HuH-7 (cell line): Measurements from ENCODE around the gene ITGB4.
"Not testable (repeated sequence)": the region's sequence is repeated elsewhere in the genome, so short reads cannot be mapped to it uniquely, and the experiment has no call there.

Source experiments
- DNase-seq: peaks from one replicate; pipeline ENCODE4 v3.0.0; 2011; ENCODE audit warnings: low spot score

Gene ITGB4

DNA sequence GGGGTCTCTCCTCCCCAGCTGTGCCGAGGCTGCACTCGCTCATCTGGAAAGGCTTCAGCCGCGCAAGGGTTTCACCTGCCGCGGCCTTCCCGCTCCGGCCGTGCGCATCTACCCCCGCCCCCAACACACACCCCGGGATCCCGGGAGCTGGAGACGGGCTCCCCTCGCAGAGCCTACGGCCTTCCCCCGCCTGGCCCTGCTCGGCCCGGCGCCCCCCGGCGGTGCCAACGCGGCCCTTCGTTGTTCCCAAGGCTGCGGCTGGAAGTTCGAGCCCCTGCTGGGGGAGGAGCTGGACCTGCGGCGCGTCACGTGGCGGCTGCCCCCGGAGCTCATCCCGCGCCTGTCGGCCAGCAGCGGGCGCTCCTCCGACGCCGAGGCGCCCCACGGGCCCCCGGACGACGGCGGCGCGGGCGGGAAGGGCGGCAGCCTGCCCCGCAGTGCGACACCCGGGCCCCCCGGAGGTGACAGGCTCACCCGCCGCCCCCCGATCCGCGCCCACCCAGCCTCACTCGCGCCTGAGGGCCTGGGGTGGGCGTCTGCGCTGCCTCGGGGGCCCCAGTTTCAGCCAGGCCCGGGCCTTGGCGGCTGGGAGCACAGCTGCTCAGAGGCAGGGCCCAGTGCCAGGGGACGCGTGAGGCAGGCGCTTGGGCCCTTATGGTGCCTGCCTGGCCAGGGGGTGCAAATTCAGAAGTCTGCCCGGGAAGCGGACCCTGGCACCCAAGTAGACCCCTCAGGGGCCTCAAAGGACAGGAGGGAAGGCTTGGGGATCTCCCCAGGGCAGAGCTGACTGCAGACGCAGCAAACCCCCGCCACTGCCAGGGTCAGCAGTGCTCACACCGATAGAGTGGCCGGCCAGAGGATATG, 32.5 kb downstream of the ITGB4 start:
- DNase-seq, result peak; percentile 96

DNA sequence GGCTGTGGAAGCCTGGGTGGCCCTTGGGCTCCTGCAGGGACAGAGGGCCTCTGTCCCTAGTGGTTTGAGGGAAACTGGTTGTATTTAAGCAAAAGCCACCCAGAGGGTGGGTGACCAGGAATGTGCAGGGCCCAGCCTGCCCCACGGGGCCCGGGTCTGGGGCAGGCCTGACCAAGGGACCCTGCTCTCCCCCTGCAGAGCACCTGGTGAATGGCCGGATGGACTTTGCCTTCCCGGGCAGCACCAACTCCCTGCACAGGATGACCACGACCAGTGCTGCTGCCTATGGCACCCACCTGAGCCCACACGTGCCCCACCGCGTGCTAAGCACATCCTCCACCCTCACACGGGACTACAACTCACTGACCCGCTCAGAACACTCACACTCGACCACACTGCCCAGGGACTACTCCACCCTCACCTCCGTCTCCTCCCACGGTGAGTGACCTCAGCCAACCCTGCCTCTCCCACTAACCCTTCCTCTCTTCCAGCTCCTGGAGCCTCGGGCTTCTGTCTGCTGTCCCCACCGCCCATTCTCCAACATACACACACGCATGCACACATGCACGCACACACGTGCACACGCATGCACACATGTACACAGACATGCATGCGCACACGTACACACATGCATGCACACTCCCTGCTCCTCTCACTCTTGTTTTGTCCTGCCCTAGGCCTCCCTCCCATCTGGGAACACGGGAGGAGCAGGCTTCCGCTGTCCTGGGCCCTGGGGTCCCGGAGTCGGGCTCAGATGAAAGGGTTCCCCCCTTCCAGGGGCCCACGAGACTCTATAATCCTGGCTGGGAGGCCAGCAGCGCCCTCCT, 33.3 kb downstream of the ITGB4 start:
- DNase-seq, result peak; percentile 67

DNA sequence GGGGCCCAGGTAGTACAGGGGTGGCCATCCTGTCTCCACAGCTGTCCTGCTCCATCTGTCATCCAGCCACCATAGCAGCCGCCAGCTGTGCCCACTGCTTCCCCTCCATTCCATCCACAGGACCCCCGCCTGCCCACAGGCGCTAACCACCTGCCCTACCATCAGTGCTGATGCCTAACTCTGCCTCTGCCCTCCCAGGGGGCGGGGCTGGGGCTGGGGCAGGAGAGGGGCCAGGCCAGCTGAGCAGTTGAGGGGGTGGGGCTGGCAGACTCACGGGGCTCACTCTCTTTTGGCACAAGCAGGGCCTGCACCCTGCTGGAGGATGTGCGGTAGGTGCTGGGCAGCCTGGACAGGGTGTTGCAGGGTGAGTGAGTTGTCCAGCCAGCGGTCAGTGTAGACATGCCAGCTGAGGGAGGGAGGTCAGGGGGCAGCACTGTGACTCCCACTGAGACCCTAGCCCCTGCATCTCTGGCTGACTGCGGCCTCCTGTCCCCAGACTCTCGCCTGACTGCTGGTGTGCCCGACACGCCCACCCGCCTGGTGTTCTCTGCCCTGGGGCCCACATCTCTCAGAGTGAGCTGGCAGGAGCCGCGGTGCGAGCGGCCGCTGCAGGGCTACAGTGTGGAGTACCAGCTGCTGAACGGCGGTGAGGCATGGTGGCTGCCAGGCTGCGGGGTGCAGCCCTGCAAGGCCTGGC, 34.1 kb downstream of the ITGB4 start:
- DNase-seq, result no peak

DNA sequence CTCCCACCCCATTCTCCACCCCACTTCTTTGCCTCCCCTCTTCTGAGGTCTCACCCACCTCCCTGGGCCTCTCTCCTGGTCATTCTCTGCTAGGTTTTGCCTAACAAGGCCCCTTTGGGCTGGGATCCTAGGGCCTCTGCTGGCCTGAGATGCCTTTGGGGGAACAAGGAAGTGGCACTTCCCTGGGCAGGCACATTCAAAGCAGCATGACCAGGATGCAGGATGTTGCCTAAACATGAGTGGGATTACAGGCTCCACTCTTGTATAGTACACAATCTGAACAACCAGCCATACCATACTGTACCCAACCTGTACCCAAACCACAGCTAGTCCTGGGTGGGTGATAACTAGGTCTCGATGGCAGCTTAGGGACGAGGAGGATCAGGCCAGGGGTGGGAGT, 34.7 kb downstream of the ITGB4 start:
- no peak for DNase-seq

DNA sequence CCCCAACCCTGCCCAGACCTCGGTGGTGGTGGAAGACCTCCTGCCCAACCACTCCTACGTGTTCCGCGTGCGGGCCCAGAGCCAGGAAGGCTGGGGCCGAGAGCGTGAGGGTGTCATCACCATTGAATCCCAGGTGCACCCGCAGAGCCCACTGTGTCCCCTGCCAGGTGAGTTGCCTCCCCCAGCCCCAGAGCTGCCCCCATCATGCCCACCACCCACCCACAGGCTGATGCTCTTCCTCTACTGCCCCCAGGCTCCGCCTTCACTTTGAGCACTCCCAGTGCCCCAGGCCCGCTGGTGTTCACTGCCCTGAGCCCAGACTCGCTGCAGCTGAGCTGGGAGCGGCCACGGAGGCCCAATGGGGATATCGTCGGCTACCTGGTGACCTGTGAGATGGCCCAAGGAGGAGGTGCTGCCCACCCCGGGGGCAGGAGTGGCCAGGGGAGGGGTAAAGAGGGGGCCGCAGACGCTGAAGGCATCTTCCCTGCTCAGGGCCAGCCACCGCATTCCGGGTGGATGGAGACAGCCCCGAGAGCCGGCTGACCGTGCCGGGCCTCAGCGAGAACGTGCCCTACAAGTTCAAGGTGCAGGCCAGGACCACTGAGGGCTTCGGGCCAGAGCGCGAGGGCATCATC, 35.3 kb downstream of the ITGB4 start:
- DNase-seq, result no peak

DNA sequence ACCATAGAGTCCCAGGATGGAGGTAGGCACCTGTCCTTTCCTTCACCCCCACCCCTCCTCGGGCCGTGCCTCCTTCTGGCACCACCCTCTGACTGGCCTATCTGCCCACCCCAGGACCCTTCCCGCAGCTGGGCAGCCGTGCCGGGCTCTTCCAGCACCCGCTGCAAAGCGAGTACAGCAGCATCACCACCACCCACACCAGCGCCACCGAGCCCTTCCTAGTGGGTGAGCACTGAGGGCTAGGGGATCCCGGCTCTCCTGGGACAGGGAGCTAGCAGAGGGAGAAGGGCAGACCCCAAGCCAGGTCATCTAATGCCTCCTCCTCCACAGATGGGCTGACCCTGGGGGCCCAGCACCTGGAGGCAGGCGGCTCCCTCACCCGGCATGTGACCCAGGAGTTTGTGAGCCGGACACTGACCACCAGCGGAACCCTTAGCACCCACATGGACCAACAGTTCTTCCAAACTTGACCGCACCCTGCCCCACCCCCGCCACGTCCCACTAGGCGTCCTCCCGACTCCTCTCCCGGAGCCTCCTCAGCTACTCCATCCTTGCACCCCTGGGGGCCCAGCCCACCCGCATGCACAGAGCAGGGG, 35.9 kb downstream of the ITGB4 start:
- DNase-seq, result no peak

DNA sequence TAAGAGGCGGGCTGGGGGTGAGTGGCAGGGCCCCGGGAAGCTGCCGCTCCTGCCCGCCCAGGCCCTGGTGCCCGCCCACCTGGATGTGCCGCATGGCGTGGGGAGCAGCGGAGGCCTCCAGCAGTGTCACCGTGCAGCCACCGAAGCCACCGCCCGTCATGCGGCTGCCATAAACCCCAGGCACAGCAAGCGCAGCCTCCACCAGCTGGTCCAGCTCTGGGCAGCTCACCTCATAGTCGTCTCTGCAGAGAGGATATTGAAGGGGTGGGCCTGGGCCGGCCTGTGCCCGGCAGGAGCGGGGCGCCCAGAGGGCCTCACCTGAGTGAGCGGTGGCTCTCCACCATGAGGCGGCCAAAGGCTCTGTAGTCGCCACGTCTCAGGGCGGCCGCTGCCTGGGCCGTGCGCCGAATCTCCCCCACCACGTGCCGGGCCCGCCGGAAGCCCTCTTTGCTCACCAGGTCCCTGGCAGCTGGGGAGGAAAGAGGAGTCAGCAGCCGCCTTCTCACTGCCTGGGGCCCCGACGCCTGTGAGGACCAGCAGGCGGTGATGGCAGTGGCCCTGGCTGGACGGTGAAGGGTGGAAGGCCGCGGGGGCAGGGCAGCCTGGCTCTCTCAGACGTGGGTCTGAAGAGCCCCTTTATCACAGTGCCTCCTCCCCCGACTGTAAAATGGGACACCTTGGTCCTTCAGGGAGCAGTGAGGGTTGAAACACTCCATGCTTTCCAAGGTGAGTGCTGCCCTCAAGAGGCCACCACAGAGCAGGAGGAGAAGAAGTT, 37.1 kb downstream of the ITGB4 start:
- no peak for DNase-seq

DNA sequence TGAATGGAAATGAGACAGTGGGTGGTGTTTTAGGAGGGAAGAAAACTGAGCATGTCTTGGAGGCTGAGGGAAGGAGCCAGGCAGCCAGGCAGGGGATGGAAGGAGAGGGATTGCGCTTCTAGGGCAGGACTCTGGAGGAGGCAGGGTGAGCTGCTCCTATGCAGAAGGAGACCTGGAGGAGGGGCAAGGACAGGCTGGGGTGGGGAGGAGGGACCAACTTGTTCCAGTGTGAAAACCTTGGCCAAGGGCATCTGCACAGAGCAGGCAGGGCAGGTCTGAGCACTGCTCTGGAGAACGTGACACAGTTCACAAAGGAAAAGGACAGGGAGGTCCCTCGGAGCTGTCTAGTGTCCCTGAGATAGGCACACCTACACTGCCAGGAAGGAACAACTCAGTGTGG, 38.2 kb downstream of the ITGB4 start:
- no peak for DNase-seq

DNA sequence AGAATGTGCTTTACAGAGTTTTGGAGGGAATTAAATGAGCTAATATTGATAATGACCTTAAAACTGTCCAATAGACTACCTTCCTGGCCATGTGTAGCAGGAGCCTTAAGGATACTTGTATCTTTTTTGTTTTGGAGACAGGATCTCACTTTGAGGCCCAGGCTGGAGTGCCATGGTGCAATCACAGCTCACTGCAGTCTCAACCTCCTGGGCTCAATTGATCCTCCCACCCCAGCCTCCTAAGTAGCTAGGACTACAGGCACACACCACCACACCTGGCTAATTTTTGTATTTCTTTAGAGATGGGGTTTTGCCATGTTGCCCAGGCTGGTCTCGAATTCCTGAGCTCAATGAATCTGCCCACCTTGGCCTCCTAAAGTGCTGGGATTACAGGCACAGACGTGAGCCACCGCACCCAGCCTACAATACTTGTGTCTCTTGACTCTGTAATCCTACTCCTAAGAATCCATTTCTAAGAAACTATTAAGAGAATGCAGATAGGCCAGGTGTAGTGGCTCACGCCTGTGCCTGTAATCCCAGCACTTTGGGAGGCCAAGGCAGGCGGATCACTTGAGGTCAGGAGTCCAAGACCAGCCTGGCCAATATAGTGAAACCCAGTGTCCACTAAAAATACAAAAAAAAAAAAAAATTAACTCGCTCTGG, 38.9 kb downstream of the ITGB4 start:
- not testable (repeated sequence) for DNase-seq

DNA sequence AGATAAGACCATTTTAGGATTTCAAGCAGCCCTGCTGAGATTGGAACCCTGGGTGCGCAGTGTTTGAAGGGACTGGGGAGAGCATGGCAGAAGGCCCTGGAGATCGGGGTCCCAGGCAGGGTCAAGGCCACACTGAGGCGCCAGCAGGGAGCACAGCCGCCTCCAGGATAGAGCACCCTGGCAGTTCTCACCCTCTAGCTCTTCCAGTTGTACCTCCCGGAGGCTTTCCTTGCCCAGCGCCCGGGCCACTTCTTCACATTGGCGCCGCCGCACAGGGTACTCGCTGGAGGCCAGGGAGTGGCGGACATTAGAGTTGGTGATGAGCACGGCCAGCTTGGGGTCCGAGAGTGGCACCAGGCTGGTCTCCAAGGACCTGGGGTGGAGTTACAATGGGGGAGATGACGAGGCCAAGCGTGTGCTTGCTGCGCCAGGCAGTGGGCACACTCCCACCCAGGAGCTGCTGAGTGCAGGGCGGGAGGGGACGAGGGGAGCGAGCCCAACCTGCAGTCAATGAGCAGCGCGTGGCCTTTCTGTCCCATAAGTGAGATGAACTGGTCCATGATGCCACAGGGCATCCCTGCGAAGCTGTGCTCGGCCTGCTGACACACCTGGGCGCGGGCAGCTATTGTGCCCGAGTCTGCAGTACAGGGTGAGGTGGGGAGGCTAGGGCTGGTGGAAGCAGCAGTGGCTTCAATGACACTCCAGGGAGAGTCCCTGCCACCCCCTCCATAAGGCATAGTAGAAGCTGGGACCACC, 41.4 kb downstream of the ITGB4 start:
- DNase-seq, result no peak

DNA sequence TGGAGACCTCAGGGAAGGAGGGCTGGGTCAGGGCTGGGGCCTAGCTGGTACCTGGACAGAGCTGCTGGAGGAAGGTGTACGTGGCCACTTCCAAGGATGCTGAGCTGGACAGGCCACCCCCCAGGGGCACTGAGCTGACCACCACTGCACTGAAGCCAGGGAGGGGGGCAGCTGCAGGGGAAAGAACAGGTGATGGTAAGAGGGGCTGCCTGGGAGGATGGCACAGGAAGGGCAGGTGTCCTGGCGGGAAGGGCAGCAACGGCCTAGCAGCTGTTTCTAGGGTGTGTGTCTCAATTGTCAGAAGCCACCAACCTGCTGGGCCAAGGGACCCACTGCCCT, 42.0 kb downstream of the ITGB4 start:
- no peak for DNase-seq

DNA sequence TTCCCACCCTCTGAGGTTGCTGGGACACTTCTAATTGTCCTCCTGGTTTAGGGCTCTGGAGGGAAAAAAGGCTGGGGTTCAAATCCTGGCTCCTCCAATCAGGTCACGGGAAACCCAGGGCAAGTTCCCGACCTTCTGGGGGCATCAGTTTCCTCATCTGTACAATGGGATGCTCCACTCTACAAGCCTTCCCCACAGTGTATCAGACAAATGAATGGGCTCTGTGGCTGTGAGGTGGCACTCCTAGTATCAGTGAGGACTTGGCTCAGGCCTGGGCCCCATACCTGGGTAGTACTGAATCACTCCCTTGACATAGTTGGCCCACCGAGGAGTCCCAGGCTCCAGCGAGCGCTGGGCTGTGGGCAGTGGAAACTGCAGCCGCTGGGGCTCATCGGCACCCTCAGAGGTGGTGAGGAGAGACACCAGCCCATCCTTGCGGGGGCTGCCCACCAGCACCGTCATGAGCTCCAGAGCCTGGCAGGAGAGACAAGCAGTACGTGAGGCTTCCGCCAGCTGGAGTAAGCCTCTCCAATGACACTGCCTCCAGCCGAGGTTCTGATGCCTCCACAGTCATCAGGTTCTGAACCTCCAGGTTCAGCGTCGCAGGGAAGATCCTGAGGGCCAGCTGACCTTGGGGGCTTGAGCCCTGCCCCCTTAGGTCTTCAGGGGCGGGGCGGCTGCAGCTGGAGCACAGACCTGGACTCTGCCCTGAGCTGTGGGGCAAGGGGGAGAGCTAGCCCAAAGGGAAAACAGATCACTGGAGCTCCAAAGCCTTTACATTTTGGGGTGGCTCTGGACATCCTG, 42.6 kb downstream of the ITGB4 start:
- no peak for DNase-seq

DNA sequence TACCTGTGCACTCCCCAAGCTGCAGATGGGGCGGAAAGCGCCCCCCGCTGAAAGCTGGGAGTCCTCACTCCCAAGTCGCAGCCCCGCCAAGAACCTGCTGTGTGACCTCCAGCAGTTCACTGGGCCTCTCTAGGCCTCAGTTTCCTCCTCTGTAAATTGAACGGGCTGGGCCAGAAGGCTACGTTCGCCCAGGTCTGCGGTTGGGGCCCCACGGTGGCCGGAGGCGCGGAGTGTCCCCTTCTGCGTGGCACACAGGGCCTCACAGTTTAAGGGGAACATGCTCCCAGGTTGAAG, 43.1 kb downstream of the ITGB4 start:
- DNase-seq, result no peak

DNA sequence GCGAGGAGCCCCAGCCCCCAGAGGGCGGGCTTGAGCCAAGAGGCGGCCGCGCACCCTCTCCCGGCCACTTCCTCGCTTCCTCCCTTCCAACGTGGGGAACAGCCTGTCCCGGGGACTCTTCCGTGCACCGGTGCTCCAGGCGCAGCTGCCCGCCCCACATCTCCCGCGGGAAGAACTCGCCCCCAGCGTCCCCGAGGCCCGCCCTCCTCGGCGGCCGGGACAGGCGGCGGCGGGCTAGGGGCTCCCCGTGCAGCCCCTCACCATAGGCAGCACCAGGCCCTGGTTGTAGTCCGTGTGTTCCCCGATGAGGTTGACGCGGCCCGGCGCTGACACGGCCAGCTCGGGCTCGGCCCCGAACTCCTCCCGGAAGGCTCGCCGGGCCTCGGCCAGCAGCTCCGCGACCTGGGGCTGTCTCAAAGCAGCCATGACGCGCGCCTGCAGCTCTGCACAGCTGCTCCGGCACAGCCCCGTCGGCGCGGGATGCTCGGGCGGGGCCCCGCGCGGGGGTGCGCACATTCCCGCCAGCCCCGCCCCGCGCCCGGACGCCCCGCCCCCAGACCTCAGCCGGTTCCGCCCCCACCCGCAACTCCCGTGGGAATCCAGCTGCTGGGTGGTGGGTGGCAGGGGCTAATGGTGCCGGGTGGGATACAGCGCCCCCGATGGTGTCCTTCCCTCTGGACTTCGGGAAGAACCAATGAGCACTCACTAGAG, 43.6 kb downstream of the ITGB4 start, which contains the start of gene GALK1:
GALK1 (minus strand) TSS at position 482 of the 711 bp plus-strand sequence; CDS start at position 426, 56 bp downstream.
- peak; percentile 86 for DNase-seq

DNA sequence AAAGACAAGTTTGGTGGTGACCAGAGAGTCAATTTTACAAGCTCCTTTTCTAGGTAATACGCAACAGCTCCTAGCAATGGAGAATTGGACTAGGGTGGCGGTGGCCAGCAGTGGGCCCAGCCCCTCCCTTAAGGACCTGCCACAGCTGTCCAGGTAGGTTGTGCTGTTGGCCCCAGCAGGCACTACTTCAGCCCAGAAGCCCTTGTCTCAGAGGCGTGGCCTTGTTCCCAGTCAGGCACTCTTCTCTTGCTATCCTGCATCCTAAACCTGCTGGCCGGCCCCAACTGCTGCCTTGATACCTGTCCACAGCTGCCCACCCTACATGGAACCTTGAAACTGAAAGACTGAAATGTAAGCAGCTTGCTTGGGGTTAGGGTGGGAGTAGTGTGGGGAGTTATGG, 44.7 kb downstream of the ITGB4 start:
- no peak for DNase-seq

DNA sequence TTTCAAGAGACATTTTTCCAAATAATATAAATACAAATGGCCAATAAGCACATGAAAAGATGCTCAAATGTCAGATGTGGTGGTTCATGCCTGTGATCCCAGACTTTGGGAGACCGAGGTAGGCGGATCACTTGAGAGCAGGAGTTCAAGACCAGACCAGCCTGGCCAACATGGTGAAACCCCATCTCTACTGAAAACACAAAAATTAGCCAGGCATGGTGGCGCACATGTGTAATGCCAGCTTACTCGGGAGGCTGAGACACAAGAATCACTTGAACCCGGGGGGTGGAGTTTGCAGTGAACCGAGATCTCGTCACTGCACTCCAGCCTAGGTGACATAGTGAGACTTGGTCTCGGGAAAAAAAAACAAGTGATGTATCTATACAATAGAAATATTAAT, 46.6 kb downstream of the ITGB4 start:
- no peak for DNase-seq

DNA sequence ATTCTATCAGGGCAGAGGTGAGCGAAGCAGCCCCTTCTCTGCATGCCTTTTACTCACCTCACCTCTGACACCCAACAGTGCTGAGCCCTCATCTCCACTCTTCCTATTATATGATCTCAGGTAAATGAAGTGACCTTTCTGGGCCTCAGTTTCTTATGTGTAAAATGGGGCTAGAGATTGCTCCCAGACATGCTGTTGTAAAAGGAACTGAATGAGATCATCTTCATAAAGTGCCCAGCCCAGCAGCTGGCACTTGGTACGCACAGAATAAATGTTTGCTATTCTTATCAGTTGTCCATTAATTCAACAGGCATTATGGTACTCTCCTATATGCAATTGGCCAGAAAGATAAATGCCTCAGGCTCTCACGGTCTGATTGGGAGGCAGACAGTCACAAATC, 48.3 kb downstream of the ITGB4 start:
- DNase-seq, result no peak
